Fibroblast of lung (primary cell): ENCODE results near the gene MUC13. TPM values are rescaled to one million over a fixed set of nuclear protein-coding genes. Genes with fewer than 3 reads are reported as not detected.

Experiments used
- DNase-seq, 2 donors: peaks; one replicate each; pipeline versions ENCODE4 v3.0.0 to v3.0.0-alpha.2; 2010; ENCODE audit warnings: low read depth in 2 of 2
- H2AFZ ChIP-seq: 2 replicates; pipeline ENCODE4 v1.5.1; 2012; ENCODE audit warnings: low read length, control low read depth, inconsistent platforms
- H3K27ac ChIP-seq: 2 replicates; pipeline ENCODE4 v1.5.1; 2011; ENCODE audit warnings: low read length, control low read depth; ENCODE audit not compliant: insufficient read depth
- H3K27me3 ChIP-seq: 2 replicates; pipeline ENCODE4 v1.5.1; 2011; ENCODE audit warnings: mild to moderate bottlenecking, low read length; ENCODE audit not compliant: control insufficient read depth, insufficient read depth
- H3K36me3 ChIP-seq: 2 replicates; pipeline ENCODE4 v1.5.1; 2011; ENCODE audit warnings: low read length; ENCODE audit not compliant: control insufficient read depth, insufficient read depth
- H3K4me1 ChIP-seq: 2 replicates; pipeline ENCODE4 v1.5.1; 2011; ENCODE audit warnings: low read length; ENCODE audit not compliant: control insufficient read depth, insufficient read depth; ENCODE audit errors: extremely low read depth
- H3K4me2 ChIP-seq: 2 replicates; pipeline ENCODE4 v1.5.1; 2011; ENCODE audit warnings: low read length, control low read depth; ENCODE audit not compliant: insufficient read depth; ENCODE audit errors: extremely low read depth
- H3K4me3 ChIP-seq, 4 experiments: fragments of 200-600 bp in 1 of 4; sonication (generic) in 1 of 4; replicated peaks in 1 of 4; 2 replicates each; pipeline ENCODE4 v1.5.1; 2011 to 2016; ENCODE audit warnings: low read length in 4 of 4, low read depth in 3 of 4, mild to moderate bottlenecking in 3 of 4, control low read depth in 2 of 4, inconsistent platforms in 1 of 4, mixed read lengths in 1 of 4; ENCODE audit not compliant: insufficient read depth in 1 of 4; ENCODE audit errors: control extremely low read depth in 1 of 4
- H3K79me2 ChIP-seq: 2 replicates; pipeline ENCODE4 v1.5.1; 2012; ENCODE audit warnings: mild to moderate bottlenecking, low read length, inconsistent platforms; ENCODE audit not compliant: control insufficient read depth, insufficient read depth
- H3K9ac ChIP-seq: 2 replicates; pipeline ENCODE4 v1.5.1; 2011; ENCODE audit warnings: mild to moderate bottlenecking, low read length, control low read depth; ENCODE audit not compliant: insufficient read depth
- H3K9me3 ChIP-seq: 2 replicates; pipeline ENCODE4 v1.5.1; 2012; ENCODE audit warnings: low read depth, low read length; ENCODE audit not compliant: control insufficient read depth, insufficient read depth
- H4K20me1 ChIP-seq: 2 replicates; pipeline ENCODE4 v1.5.1; 2011; ENCODE audit warnings: low read length; ENCODE audit not compliant: control insufficient read depth, insufficient read depth; ENCODE audit errors: extremely low read depth
- CTCF ChIP-seq, 2 donors: IDR thresholded peaks in 1 of 2; conservative IDR thresholded peaks in 1 of 2; 1 replicate in 1 of 2; 2 replicates in 1 of 2; pipeline ENCODE4 v1.5.1; 2011 to 2012; ENCODE audit warnings: low read length in 2 of 2, control low read depth in 1 of 2, inconsistent platforms in 1 of 2, low read depth in 1 of 2, mild to moderate bottlenecking in 1 of 2
- EZH2 ChIP-seq: IDR thresholded peaks from 2 replicates; pipeline ENCODE4 v1.5.1; 2012; ENCODE audit warnings: low read length, control low read depth, mild to moderate bottlenecking; ENCODE audit errors: missing control alignments
- polyA plus RNA-seq, 2 donors: library from polyadenylated mRNA; depleted of rRNA in 1 of 2; stranded (reverse) in 1 of 2; unstranded in 1 of 2; fragments of >200 nt; gene quantifications; 2 replicates each; pipeline ENCODE4 v1.2.1, GENCODE V29; 2011 to 2012; ENCODE audit warnings: missing spikeins in 1 of 2
- total RNA-seq: library from RNA; depleted of rRNA; stranded (reverse); fragments of >200 nt; gene quantifications from 2 replicates; pipeline ENCODE4 v1.2.1, GENCODE V29; 2014

MUC13 gene
- total and polyA plus RNA-seq, 2 donors (not counting 1 experiment from before 2014, with no cell fraction given): under 0.01 TPM; not detected in 1

- H3K27ac ChIP-seq: no peak overlapping the region
- peaks cover 34% of the 10 kb centered on the region for H3K36me3 ChIP-seq
- H3K79me2 ChIP-seq: no peaks in the 10 kb centered on the region
- no peaks in the 10 kb centered on the region for H3K27me3 ChIP-seq
- TF ChIP-seq CTCF (conservative IDR thresholded peaks at IDR 0.05 in 1 of 2, IDR thresholded peaks at IDR 0.05 in 1 of 2; ENCODE audit: low read depth in 1 of 2, low read length in 2 of 2) (no peak), EZH2 (no peak)
- H2AFZ ChIP-seq: no peak overlapping the region
- H3K4me3 ChIP-seq: no peak overlapping the region
- no peak for DNase-seq
- no peak overlapping the region for H3K4me2 ChIP-seq
- no peaks in the 10 kb centered on the region for H4K20me1 ChIP-seq
- no peaks in the 10 kb centered on the region for H3K9me3 ChIP-seq
- peaks cover 4% of the 10 kb centered on the region for H3K4me1 ChIP-seq
- no peak overlapping the region for H3K9ac ChIP-seq
Measured at GRCh38 chr3:124969190-124969589, 34.6 kb upstream of the MUC13 start.

- H3K4me2 ChIP-seq: no peak overlapping the region
- H3K4me3 ChIP-seq: no peak overlapping the region
- no peak overlapping the region for H3K27ac ChIP-seq
- no peak overlapping the region for H2AFZ ChIP-seq
- H3K9ac ChIP-seq: no peak overlapping the region
- H3K9me3 ChIP-seq: no peaks in the 10 kb centered on the region
- H3K79me2 ChIP-seq: no peaks in the 10 kb centered on the region
- H3K4me1 ChIP-seq: peaks cover 4% of the 10 kb centered on the region
- DNase-seq: no peak
- H3K36me3 ChIP-seq: peaks cover 27% of the 10 kb centered on the region
- no peaks in the 10 kb centered on the region for H4K20me1 ChIP-seq
- H3K27me3 ChIP-seq: no peaks in the 10 kb centered on the region
- TF ChIP-seq EZH2 (no peak), CTCF (conservative IDR thresholded peaks at IDR 0.05 in 1 of 2, IDR thresholded peaks at IDR 0.05 in 1 of 2; ENCODE audit: low read depth in 1 of 2, low read length in 2 of 2) (no peak)
Measured at GRCh38 chr3:124967964-124968363, 33.4 kb upstream of the MUC13 start.

GRCh38 chr3:124966521-124967445, 32.2 kb upstream of the MUC13 start:
- Histone ChIP-seq H4K20me1 (no peaks in the 10 kb centered on the region), H3K27me3 (no peaks in the 10 kb centered on the region), H3K9ac (no peak overlapping the region), H3K79me2 (no peaks in the 10 kb centered on the region), H3K27ac (no peak overlapping the region), H2AFZ (no peak overlapping the region), H3K36me3 (peaks cover 25% of the 10 kb centered on the region), H3K4me1 (peaks cover 4% of the 10 kb centered on the region), H3K9me3 (no peaks in the 10 kb centered on the region), H3K4me2 (no peak overlapping the region), H3K4me3 (no peak overlapping the region)
- DNase-seq: no peak
- no peak for TF ChIP-seq CTCF (conservative IDR thresholded peaks at IDR 0.05 in 1 of 2, IDR thresholded peaks at IDR 0.05 in 1 of 2; ENCODE audit: low read depth in 1 of 2, low read length in 2 of 2)
- no peak for TF ChIP-seq EZH2
